Smooth muscle cell (in vitro differentiated cells): ENCODE results near the gene KRT77. TPM values are rescaled to one million over a fixed set of nuclear protein-coding genes. Genes with fewer than 3 reads are reported as not detected.

Experiments
- DNase-seq: peaks from one replicate; lab custom pipeline; 2025; ENCODE audit not compliant: unreplicated experiment; lab: John Stamatoyannopoulos, UW
- H2AFZ ChIP-seq: fragments of 200-600 bp; sonication (generic); 2 replicates; pipeline ENCODE4 v1.6.0; 2016; ENCODE audit warnings: antibody characterized with exemption, low read depth, mild to moderate bottlenecking
- H3F3A ChIP-seq: fragments of 200-600 bp; sonication (generic); 2 replicates; pipeline ENCODE4 v1.6.0; 2017; ENCODE audit warnings: antibody characterized with exemption, low read depth
- H3K27ac ChIP-seq: fragments of 200-600 bp; sonication (generic); 2 replicates; pipeline ENCODE4 v1.5.1; 2016; ENCODE audit warnings: low read depth, mild to moderate bottlenecking
- H3K27me3 ChIP-seq: fragments of 200-600 bp; sonication (generic); 2 replicates; pipeline ENCODE4 v1.6.1; 2016; ENCODE audit warnings: low read depth, mild to moderate bottlenecking
- H3K36me3 ChIP-seq: fragments of 200-600 bp; sonication (generic); 2 replicates; pipeline ENCODE4 v1.5.1; 2016; ENCODE audit warnings: low read depth
- H3K4me1 ChIP-seq: fragments of 200-600 bp; sonication (generic); 2 replicates; pipeline ENCODE4 v1.5.1; 2016; ENCODE audit warnings: low read depth
- H3K4me2 ChIP-seq: fragments of 200-600 bp; sonication (generic); 2 replicates; pipeline ENCODE4 v1.6.0; 2016; ENCODE audit warnings: mild to moderate bottlenecking
- H3K4me3 ChIP-seq: fragments of 200-600 bp; sonication (generic); 2 replicates; pipeline ENCODE4 v1.5.1; 2016; ENCODE audit warnings: mild to moderate bottlenecking
- H3K79me2 ChIP-seq: fragments of 200-600 bp; sonication (generic); 2 replicates; pipeline ENCODE4 v1.6.0; 2016; ENCODE audit warnings: low read depth, mild to moderate bottlenecking
- H3K9ac ChIP-seq: fragments of 200-600 bp; sonication (generic); 2 replicates; pipeline ENCODE4 v1.6.0; 2016; ENCODE audit warnings: low read depth
- H3K9me3 ChIP-seq: fragments of 200-600 bp; sonication (generic); replicated peaks from 2 replicates; pipeline ENCODE4 v1.5.1; 2016; ENCODE audit warnings: low read depth
- H4K20me1 ChIP-seq: fragments of 200-600 bp; sonication (generic); 2 replicates; pipeline ENCODE4 v1.6.0; 2016; ENCODE audit warnings: low read depth
- WGBS: methylation state at CpG from one replicate; pipeline ENCODE4 v1.1.7; 2016; ENCODE audit warnings: low lambda C conversion rate; 5-methylcytosine and 5-hydroxymethylcytosine counted together
- polyA plus RNA-seq: library from polyadenylated mRNA; unstranded; fragments of >200 nt; fragmentation: Nextera tagmentation; extraction: Ambion mirVana; gene quantifications from 2 replicates; pipeline ENCODE4 v1.2.1, GENCODE V29; 2016
- total RNA-seq: library from RNA; depleted of rRNA; stranded (reverse); fragments of >200 nt; gene quantifications from 2 replicates; pipeline ENCODE4 v1.2.3, GENCODE V29; 2014
- TF ChIP-seq, protein P1 (sequence below): fragments of 200-600 bp; sonication (generic); IDR thresholded peaks from 2 replicates; pipeline ENCODE4 v1.5.1; 2017; ENCODE audit warnings: borderline replicate concordance, mild to moderate bottlenecking, antibody characterized with exemption; ENCODE audit not compliant: insufficient read depth, poor library complexity, severe bottlenecking

The KRT77 gene
- total and polyA plus RNA-seq, 2 experiments from 2014 or later, result 3.8 TPM; not detected in 1

DNA sequence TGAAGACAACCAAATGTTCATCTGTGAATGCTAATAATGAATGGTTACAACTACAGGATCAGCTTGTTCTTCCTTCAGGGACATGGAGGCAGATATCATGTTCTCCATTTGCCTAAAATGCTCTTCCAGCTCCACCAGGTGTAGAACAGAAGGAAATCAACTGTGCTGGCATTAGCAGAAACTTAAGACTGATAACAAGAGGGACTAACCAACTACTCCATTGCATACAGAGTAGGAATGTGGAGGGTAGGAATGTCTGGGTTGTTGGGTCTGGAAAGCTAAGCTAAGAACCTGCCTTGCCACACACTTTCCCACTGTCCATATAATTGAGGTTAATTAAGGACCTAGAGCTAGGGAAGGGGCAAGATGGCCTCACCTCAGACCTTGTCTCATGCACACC is 39.9 kb downstream of the KRT77 start:
- no peaks in the 10 kb centered on the region for H3K4me1 ChIP-seq
- H3K9me3 ChIP-seq, result no peaks in the 10 kb centered on the region
- no peaks in the 10 kb centered on the region for H3F3A ChIP-seq
- no peak overlapping the region for H3K4me3 ChIP-seq
- TF ChIP-seq, protein P1, sequence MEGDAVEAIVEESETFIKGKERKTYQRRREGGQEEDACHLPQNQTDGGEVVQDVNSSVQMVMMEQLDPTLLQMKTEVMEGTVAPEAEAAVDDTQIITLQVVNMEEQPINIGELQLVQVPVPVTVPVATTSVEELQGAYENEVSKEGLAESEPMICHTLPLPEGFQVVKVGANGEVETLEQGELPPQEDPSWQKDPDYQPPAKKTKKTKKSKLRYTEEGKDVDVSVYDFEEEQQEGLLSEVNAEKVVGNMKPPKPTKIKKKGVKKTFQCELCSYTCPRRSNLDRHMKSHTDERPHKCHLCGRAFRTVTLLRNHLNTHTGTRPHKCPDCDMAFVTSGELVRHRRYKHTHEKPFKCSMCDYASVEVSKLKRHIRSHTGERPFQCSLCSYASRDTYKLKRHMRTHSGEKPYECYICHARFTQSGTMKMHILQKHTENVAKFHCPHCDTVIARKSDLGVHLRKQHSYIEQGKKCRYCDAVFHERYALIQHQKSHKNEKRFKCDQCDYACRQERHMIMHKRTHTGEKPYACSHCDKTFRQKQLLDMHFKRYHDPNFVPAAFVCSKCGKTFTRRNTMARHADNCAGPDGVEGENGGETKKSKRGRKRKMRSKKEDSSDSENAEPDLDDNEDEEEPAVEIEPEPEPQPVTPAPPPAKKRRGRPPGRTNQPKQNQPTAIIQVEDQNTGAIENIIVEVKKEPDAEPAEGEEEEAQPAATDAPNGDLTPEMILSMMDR, result no peak
- H3K36me3 ChIP-seq, result no peaks in the 10 kb centered on the region
- H2AFZ ChIP-seq, result no peak overlapping the region
- no peaks in the 10 kb centered on the region for H4K20me1 ChIP-seq
- no peak for DNase-seq
- no peaks in the 10 kb centered on the region for H3K79me2 ChIP-seq
- H3K27ac ChIP-seq, result no peak overlapping the region
- H3K27me3 ChIP-seq, result peaks cover 72% of the 10 kb centered on the region
- no peak overlapping the region for H3K9ac ChIP-seq
- H3K4me2 ChIP-seq, result no peak overlapping the region

DNA sequence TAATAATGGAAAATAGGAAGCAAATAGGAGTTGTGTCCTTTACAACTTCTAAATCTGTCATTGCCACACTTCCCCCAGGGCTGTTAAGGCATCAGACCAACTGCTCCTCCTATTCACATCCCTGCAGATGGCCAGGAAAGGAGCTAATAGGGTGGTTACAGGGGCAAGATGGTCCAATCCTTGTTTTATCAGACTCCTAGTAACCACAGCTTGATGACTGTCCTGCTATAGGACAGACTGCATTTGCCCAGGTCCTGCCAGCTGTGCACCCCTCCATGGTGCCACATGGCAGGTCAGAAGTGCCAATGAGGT is 40.5 kb downstream of the KRT77 start:
- no peak overlapping the region for H3K9ac ChIP-seq
- H3K4me1 ChIP-seq, result no peaks in the 10 kb centered on the region
- H3F3A ChIP-seq, result no peaks in the 10 kb centered on the region
- H2AFZ ChIP-seq, result no peak overlapping the region
- TF ChIP-seq, protein P1, result no peak
- no peaks in the 10 kb centered on the region for H3K79me2 ChIP-seq
- H3K9me3 ChIP-seq, result no peaks in the 10 kb centered on the region
- H3K4me3 ChIP-seq, result no peak overlapping the region
- no peaks in the 10 kb centered on the region for H3K36me3 ChIP-seq
- H3K4me2 ChIP-seq, result no peak overlapping the region
- no peak for DNase-seq
- no peaks in the 10 kb centered on the region for H4K20me1 ChIP-seq
- H3K27ac ChIP-seq, result no peak overlapping the region
- peaks cover 69% of the 10 kb centered on the region for H3K27me3 ChIP-seq

DNA sequence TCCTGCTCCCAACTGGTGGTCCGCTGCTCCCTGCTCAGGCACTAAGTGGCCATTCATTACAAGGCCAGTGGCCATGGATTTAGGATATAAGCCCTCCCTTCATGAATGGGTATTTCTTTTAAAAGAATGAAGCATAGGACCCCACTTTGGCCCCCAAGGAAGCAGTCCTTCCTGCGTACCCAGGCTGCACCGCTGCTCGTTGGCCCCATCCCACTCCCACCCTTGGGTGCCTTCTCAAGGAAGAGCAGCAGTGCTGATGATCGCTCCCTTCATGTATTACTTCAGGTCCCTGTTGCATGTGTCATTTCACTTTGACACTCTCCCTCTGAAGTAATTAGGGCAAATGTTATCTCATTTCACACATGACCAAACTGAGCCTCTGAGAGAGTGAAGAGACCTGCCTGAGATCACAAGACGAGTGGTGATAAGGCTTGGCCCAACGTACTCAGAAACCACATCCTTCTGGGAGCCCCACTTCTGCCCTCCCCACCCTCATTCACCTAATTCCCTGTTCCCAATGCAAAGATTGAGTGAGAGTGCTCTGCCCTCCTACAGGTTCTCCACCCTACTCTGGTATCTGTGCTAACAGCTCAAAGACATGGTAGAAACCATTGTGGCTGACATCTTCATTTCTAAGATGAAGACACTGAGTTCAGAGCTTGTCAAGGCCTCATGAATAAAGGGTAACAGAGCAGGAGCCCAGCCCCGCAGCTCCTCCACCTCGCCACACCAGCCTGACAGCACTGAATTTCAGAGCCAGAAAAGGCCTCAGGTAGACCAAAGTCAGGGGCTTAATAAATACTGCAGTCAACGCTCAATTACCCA is 41.0 kb downstream of the KRT77 start:
- H3K9ac ChIP-seq, result no peak overlapping the region
- H3K27ac ChIP-seq, result no peak overlapping the region
- no peaks in the 10 kb centered on the region for H3K9me3 ChIP-seq
- H3F3A ChIP-seq, result no peaks in the 10 kb centered on the region
- TF ChIP-seq, protein P1, result no peak
- no peaks in the 10 kb centered on the region for H3K79me2 ChIP-seq
- no peak for DNase-seq
- no peak overlapping the region for H3K4me3 ChIP-seq
- 87% methylated on average over 10 of the region's 10 CpGs for WGBS
- H3K36me3 ChIP-seq, result no peaks in the 10 kb centered on the region
- H4K20me1 ChIP-seq, result no peaks in the 10 kb centered on the region
- no peaks in the 10 kb centered on the region for H3K4me1 ChIP-seq
- H3K27me3 ChIP-seq, result peaks cover 70% of the 10 kb centered on the region
- H2AFZ ChIP-seq, result no peak overlapping the region
- no peak overlapping the region for H3K4me2 ChIP-seq

DNA sequence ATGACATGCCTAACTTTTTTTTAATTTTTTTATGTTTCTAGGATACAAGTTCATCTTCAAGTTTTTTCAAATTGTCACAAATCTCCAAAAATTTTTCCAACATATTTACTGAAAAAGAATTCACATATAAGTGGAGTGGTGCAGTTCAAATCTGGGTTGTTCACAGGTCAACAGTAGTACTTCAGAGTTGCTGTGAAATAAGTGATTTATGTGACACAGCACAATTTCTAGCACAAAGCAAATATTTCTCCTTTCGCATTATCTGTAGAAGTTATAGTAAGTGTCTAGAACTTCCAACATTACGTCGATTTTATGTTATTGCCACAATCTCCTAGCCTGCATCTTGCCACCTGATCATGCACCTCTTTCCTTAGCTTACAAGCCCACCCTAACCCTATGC is 41.7 kb downstream of the KRT77 start:
- H3K36me3 ChIP-seq, result no peaks in the 10 kb centered on the region
- peaks cover 70% of the 10 kb centered on the region for H3K27me3 ChIP-seq
- no peaks in the 10 kb centered on the region for H3K4me1 ChIP-seq
- no peak overlapping the region for H3K4me3 ChIP-seq
- H4K20me1 ChIP-seq, result no peaks in the 10 kb centered on the region
- no peak overlapping the region for H3K27ac ChIP-seq
- TF ChIP-seq, protein P1, result no peak
- no peak for DNase-seq
- 94% methylated on average over 3 of the region's 3 CpGs for WGBS
- no peaks in the 10 kb centered on the region for H3F3A ChIP-seq
- H3K9me3 ChIP-seq, result no peaks in the 10 kb centered on the region
- H3K4me2 ChIP-seq, result no peak overlapping the region
- no peak overlapping the region for H2AFZ ChIP-seq
- H3K79me2 ChIP-seq, result no peaks in the 10 kb centered on the region
- H3K9ac ChIP-seq, result no peak overlapping the region
